ENCODE measurements around the gene GNB1L. TPM values are rescaled to one million over a fixed set of nuclear protein-coding genes. Genes with fewer than 3 reads are reported as not detected.

GNB1L gene
- total RNA-seq, 1 experiment from 2014 or later = 17.7 TPM

DNA sequence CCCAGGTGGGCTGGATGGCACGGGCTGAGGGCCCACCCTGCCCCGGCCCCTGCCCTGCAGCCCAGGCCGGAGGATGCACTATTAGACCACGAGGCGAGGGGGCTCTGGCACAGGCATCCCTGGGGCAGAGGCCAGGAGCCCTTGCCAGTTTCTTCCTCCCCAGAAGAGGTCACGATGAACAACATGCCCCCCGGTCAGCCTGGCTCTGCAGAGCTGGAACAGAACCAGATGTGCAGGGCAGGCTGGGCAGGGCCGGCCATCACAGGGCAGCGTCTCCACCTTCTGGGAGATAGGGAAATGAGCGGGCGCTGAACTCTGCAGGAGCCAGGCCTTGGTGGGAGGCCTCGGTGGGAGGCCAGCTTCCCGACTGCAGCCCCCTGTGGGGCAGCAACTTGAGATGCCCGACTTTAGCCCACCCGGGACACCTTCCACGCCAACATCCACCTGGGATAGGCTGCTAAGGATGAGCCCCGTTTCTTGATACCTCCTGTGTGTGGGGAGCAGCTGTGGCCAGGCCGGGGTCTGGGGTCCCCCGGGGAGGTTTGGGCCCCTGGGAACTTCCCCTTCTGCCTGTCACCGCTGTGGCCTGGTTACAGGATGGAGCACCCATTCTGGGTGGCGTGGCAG, 21.8 kb upstream of the GNB1L start:
- H3K27ac ChIP-seq = no peak overlapping the region
- peaks cover 37% of the 10 kb centered on the region for H3K4me1 ChIP-seq (replicated peaks)
- no peaks in the 10 kb centered on the region for H3K27me3 ChIP-seq (replicated peaks)
- H3K9me3 ChIP-seq (replicated peaks) = no peaks in the 10 kb centered on the region
- H3K4me3 ChIP-seq = no peak overlapping the region
- no peak for DNase-seq (ENCODE audit: low read depth in 1 of 2, low spot score in 2 of 2)
- peaks cover 60% of the 10 kb centered on the region for H3K36me3 ChIP-seq

DNA sequence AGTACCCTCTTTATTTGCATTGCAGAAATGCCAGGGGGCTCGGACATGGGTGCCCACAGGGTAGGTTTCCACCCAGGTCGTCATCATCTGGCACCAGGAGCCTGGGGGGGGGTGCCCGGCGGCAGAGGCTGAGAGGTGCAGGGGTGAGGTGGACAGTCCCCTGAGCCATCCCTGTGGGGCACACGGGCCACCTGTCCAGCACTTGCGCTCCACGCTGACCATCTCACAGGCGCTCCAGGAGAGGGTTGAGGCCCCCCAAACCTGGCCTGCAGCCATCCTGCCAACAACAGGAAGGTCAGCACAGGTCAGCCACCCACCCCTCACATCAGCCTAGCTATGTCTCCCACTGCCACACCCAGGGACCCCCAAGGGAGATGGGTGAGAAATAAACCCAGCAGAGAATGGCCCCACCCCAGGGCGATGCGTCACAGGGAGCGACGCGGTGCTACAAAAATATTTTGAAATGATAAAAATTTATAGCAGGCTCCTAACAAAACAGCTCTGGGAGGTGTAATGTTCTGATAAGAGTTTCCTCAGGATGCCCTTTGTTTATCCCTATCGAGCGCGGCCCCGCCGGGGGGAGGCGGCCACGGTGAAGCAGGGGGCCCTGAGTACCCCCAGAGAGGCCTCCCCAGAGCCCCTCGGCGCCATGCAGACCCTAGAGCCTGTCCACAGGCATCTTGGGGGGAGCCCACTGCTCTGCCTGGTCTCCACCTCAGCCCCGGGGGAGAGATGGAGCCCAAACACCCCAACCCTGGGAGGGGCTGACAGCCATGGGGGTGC, 21.0 kb upstream of the GNB1L start:
- H3K27me3 ChIP-seq (replicated peaks) = no peaks in the 10 kb centered on the region
- H3K9me3 ChIP-seq (replicated peaks) = no peaks in the 10 kb centered on the region
- H3K4me3 ChIP-seq = no peak overlapping the region
- peaks cover 33% of the 10 kb centered on the region for H3K4me1 ChIP-seq (replicated peaks)
- no peak overlapping the region for H3K27ac ChIP-seq
- peaks cover 60% of the 10 kb centered on the region for H3K36me3 ChIP-seq
- DNase-seq (ENCODE audit: low read depth in 1 of 2, low spot score in 2 of 2) = no peak

DNA sequence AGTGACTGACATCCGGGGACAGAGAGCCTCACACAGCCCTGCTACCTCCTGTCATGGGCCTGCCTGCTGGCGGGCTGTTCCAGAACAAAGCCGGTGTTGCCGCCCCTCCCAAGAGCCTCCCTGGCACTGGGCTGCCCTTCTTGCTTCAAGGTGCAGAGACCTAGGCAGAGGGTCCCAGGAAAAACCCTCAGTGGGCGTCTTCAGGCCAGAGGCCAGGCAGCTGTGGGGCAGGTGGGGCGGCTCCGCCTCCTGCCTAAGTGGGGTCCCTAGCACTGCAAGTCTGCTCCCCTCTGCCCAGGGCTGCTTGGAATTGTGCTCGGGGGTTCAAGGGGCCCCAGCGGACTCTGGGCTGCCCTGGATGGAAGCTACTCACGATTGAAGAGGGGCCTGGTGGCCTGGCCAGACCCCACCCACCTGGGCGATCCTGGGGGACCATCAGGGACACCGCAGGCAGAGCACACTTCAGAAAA, 20.4 kb upstream of the GNB1L start:
- DNase-seq (ENCODE audit: low read depth in 1 of 2, low spot score in 2 of 2) = no peak
- H3K4me1 ChIP-seq (replicated peaks) = peaks cover 26% of the 10 kb centered on the region
- peaks cover 57% of the 10 kb centered on the region for H3K36me3 ChIP-seq
- H3K4me3 ChIP-seq = no peak overlapping the region
- no peaks in the 10 kb centered on the region for H3K9me3 ChIP-seq (replicated peaks)
- H3K27me3 ChIP-seq (replicated peaks) = no peaks in the 10 kb centered on the region
- H3K27ac ChIP-seq = no peak overlapping the region

DNA sequence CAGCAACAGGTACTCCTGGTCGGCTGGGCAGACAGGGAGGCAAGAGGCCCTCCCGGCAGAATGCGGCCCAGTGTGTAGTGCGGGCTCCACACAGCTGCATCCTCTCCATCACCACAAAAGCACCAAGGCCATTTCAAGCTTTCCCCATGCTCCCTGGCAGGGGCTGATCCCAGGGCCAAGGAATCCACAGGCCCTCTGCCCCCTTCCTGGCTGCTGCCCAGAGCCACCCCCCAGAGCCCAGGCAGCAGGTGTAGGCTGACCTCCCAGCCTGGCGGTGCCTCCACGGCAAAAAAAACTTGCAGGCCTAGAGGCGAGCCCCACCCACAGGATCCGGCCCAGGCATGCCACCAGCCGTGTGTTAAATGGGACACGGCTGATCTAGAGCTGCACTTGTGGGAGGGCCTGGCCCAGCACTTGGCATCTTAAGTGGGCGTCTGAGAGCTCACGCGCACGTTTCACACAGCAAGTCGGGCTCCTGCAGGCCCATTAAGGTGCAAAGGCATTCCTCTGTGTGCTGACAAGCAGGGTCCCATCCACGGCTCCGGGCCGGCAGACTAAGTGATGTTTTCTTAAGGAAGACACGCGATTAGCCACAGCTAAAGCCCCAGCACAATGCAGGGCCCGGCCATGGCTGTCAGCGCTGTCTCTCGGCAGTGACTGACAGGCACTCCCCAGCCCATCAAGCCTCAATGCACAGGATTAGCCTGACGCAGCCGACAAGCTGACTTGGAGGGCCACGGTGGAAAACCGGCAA, 19.8 kb upstream of the GNB1L start:
- no peak overlapping the region for H3K27ac ChIP-seq
- no peak overlapping the region for H3K4me3 ChIP-seq
- H3K9me3 ChIP-seq (replicated peaks) = no peaks in the 10 kb centered on the region
- H3K36me3 ChIP-seq = peaks cover 52% of the 10 kb centered on the region
- H3K4me1 ChIP-seq (replicated peaks) = peaks cover 21% of the 10 kb centered on the region
- no peak for DNase-seq (ENCODE audit: low read depth in 1 of 2, low spot score in 2 of 2)
- H3K27me3 ChIP-seq (replicated peaks) = no peaks in the 10 kb centered on the region

DNA sequence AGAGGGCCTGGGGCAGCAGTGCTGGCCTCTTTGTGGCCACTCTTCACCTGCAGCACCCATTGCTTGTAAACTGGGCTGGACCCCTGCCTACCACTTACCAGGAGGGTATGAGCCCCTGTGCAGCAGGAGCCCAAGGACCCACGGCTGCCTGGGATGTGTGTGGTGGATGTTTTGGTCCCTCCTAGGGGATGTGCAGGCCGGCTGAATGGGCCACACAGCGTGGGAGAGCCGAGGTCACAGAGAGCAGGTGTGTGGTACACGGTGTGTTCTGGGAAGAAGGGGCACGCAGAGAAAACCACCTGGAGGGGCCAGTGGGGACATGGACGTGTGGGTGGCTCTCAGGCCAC, 19.3 kb upstream of the GNB1L start:
- DNase-seq (ENCODE audit: low read depth in 1 of 2, low spot score in 2 of 2) = no peak
- Histone ChIP-seq H3K4me3 (no peak overlapping the region), H3K36me3 (peaks cover 52% of the 10 kb centered on the region), H3K27ac (no peak overlapping the region), H3K27me3 (replicated peaks) (no peaks in the 10 kb centered on the region), H3K4me1 (replicated peaks) (peaks cover 22% of the 10 kb centered on the region), H3K9me3 (replicated peaks) (no peaks in the 10 kb centered on the region)

DNA sequence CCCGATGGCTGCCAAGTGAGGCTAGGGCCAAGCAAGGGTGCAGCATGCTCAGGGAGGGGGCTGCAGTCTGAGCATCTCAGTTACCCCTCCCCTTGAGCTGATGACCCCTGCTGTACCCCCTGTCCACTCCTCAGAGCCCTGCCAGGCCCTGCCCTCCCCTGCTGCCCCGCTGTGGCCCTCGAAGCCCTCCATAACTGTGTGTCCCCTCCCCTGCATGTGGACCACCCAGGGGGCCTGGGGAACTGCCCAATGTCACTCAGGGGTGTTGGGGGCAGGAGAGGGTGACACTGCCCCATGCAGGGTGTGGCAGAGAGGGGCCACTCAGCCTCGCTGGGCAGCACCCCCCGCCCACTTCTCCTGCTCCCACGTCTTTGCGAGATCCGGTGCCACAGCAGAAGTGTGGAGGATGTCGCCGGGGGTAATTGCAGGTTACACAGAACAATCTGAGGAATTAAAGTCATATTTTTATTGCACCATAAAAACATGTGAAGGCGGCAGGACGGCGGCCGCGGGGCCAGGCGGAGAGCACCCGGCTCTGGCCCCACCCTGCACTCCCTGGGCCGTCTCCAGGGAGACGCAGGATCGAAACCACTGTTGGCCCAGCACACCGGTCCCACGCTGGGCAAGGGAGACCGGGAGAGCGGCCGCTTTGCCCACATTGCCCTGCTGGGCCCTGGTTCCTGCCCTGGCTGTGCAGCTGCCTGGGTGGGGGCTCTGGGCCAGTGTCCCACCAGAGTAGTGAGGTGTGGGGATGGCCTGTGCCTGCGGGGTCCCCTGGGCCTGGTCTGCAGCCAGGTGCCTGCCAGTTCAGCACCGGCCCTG, 18.7 kb upstream of the GNB1L start:
- Histone ChIP-seq H3K4me1 (replicated peaks) (peaks cover 22% of the 10 kb centered on the region), H3K27me3 (replicated peaks) (no peaks in the 10 kb centered on the region), H3K9me3 (replicated peaks) (no peaks in the 10 kb centered on the region), H3K27ac (no peak overlapping the region), H3K36me3 (peaks cover 50% of the 10 kb centered on the region), H3K4me3 (no peak overlapping the region)
- no peak for DNase-seq (ENCODE audit: low read depth in 1 of 2, low spot score in 2 of 2)

DNA sequence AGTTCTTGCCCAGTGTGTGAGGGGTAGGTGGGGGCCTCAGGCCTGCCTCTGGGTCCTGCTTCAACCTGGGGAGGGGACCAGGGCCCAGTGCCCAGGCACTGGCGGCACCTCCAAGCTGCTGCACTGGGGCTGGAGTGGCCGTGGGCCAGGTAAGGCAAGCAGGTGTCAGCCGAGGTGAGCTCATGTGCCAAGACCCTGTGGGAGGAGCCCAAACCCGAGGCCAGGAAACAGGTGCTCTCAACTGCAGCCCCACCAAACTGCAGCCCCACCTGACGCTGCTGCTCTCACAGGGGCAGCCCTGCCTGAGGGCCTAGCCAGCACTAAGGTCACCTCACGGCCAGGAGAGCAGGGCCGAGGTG, 18.1 kb upstream of the GNB1L start:
- peaks cover 18% of the 10 kb centered on the region for H3K4me1 ChIP-seq (replicated peaks)
- no peaks in the 10 kb centered on the region for H3K27me3 ChIP-seq (replicated peaks)
- no peak overlapping the region for H3K4me3 ChIP-seq
- H3K9me3 ChIP-seq (replicated peaks) = no peaks in the 10 kb centered on the region
- no peak for DNase-seq (ENCODE audit: low read depth in 1 of 2, low spot score in 2 of 2)
- H3K36me3 ChIP-seq = peaks cover 44% of the 10 kb centered on the region
- no peak overlapping the region for H3K27ac ChIP-seq

DNA sequence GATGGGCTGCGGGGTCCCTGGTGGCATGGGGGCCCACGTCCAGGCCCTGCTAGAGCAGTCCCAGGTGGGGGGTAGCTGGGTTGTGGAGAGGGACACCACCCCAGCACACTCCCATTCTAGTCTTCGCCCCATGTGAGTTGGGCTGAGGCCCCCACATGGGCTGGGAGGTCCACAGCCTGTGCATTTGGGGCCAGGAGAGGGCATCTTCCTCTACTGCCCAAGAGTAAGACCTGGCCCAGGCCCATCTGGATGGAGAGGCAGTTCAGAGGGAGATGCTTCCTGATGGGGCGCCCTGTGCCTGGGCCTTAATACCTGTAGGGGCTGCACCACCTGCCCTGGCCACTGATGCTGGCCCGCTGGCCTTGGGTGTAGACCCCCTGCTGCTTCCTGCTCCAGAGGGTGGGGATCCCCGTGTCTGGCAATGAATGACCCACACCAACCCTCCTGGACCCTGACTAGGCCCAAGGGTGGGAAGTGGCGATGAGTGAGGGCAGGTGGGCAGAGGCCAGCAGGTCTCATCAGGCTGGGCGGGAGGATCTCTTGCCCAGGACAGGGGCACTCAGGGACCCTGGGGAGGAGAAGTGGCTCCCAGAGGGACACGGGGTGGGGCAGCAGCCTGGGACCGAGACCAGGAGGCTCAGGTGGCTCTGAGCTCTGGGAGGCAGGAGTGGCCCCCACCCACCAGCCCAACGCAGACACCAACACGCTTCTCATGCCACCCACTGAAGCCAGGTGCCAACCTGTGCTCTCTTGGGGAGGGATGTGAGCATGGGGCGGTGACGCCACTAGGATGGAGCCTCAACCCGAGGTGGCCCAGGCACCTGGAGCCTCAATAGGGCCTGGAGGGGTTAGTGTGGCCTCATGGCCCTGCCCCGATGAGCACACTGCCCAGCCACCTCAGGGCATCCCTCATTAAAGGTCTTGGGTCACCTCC, 17.4 kb upstream of the GNB1L start:
- H3K4me3 ChIP-seq = no peak overlapping the region
- no peaks in the 10 kb centered on the region for H3K27me3 ChIP-seq (replicated peaks)
- peaks cover 14% of the 10 kb centered on the region; the same call in 1 of the 2 replicates for H3K4me1 ChIP-seq (replicated peaks)
- no peak overlapping the region for H3K27ac ChIP-seq
- DNase-seq (ENCODE audit: low read depth in 1 of 2, low spot score in 2 of 2) = peak in 1 of 2 experiments; percentile 40
- peaks cover 38% of the 10 kb centered on the region for H3K36me3 ChIP-seq
- H3K9me3 ChIP-seq (replicated peaks) = no peaks in the 10 kb centered on the region

DNA sequence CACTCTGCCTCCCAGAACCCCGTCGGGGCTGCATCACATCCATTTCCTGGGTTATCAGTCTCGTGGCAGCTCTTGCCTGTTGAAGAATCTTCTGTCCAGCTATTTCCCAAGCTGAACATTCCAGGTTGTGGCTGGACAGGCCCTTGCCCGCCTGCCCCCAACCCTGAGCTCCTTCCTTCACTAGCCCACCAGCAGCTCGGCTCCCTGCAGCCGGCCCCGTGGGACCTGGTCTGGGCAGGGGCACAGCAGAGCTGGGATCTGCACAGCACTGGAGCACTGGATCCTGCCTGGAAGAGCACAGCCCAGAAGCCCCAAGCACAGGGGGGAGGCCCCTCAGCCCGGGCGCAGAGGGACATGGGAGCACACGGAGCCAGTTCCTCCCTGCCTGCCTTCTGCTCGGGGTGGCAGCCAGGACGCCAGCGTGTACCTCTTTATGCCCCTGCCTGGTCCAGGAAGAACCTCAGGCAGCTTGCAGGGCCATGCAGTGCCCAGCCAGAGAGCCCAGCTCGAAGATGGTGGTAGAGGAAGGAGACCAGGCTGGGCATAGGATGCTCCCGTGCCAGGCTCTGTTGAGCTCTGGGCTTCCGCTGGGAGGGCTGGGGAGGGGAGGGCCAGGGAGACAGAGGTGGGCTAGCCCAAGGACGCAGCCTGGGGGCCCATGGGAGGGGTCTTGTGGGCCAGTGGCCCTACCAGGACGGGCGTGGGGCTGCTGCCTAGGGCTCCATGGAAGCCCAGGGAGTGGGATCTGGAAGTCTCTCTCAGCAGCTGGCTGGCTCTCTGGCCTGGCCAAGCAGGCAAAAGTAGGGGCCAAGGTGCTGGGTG, 16.6 kb upstream of the GNB1L start:
- Histone ChIP-seq H3K4me1 (replicated peaks) (peaks cover 14% of the 10 kb centered on the region; the same call in 1 of the 2 replicates), H3K9me3 (replicated peaks) (no peaks in the 10 kb centered on the region), H3K4me3 (no peak overlapping the region), H3K36me3 (peaks cover 30% of the 10 kb centered on the region), H3K27ac (no peak overlapping the region), H3K27me3 (replicated peaks) (no peaks in the 10 kb centered on the region)
- peak in 1 of 2 experiments; percentile 37 for DNase-seq (ENCODE audit: low read depth in 1 of 2, low spot score in 2 of 2)

DNA sequence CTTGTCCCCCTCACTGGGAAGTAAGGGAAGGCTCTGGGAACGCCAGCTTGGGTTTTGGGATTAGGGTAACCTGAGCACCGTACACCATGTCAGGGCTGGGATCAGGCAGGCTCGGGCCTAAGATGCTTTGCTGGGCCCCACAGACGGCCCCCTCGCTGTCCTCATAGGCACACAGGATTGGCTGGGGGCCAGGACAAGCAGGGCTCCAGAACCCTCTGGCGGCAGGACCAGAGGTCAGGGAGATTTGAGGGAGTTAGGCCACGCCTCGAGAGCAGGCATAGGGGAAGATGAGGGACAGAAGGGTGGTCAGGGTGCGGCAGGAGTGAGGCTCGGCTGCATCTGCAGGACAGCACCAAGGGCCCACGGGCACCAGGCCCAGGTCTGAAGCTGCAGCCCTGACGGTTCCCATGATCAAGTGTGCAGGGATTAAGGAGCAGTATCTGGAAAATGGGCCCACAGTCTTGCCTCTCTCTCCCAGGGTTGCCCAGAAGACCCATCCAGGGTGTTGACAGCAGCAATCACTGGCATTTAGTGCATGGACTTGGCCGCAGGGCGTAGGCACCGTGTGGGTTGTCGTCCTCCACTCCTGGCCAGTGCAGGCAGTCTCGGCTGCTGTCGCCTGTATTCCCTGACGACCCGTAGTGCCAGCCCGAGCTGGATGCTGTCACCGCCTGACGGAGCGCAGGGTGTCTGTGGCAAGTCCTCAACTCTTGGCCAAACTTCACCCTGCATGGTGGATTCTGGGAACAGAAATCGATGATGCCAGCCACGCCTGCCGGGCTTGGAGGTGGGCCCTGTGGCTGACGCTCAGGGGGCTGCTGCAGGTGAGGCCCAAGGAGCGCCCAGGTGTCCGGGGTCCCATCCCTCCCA, 15.7 kb upstream of the GNB1L start:
- Histone ChIP-seq H3K27ac (no peak overlapping the region), H3K27me3 (replicated peaks) (no peaks in the 10 kb centered on the region), H3K9me3 (replicated peaks) (no peaks in the 10 kb centered on the region), H3K4me3 (no peak overlapping the region), H3K36me3 (peaks cover 22% of the 10 kb centered on the region), H3K4me1 (replicated peaks) (peaks cover 14% of the 10 kb centered on the region; the same call in 1 of the 2 replicates)
- DNase-seq (ENCODE audit: low read depth in 1 of 2, low spot score in 2 of 2) = peak in 1 of 2 experiments; percentile 38

DNA sequence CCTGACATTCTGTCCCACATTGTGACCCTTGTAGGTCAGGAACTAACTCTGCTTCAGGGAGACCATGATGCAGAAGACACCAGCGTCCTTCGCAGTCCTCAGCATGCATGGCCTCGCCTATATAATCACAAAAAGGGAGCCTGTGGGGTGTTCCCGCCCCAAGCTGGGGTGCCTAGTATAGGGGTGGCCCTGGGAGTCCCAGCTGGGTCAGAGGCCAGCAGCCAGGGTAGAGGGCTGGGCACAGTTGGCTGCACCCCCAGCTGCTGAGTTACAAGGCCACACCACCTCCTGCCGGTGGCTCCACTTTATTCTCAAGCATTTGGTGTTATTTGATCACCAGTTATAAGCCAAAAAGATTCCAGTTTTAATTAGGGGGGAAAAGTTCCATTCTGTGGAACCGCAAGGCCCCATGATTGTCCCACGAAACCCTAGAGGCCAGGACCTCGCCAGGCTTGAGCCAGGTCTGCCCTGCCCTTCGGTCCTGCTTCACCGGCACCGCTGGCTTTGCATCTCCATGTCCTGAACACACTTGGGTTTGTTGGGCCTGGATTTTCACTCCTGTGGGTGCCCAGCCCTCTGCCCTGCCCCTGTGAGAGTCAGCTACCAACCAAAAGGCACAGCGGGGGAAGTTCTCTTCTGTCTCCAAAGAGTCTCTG, 15.0 kb upstream of the GNB1L start:
- Histone ChIP-seq H3K27ac (no peak overlapping the region), H3K9me3 (replicated peaks) (no peaks in the 10 kb centered on the region), H3K4me1 (replicated peaks) (peaks cover 14% of the 10 kb centered on the region; the same call in 1 of the 2 replicates), H3K27me3 (replicated peaks) (no peaks in the 10 kb centered on the region), H3K36me3 (peaks cover 14% of the 10 kb centered on the region), H3K4me3 (no peak overlapping the region)
- no peak for DNase-seq (ENCODE audit: low read depth in 1 of 2, low spot score in 2 of 2)
